HG03103 (cell line): ENCODE measurements around the gene ZNF100.
"Not testable (repeated sequence)": the region's sequence is repeated elsewhere in the genome, so short reads cannot be mapped to it uniquely, and the experiment has no call there.

ENCODE experiments used
- ATAC-seq: cut with Tn5 transposase; IDR thresholded peaks from one replicate; pipeline ENCODE4 v1.9.1; 2021; ENCODE audit warnings: low read depth; ENCODE audit not compliant: unreplicated experiment

Gene ZNF100

GRCh38 chr19:21767065-21767800 lies at the start of gene ZNF100:
TSS of gene ZNF100 (minus strand) at chr19:21767579. CDS start at chr19:21767429, 150 bp downstream.
- ATAC-seq = peak; percentile 96

- no peak for ATAC-seq
Measured at GRCh38 chr19:21812448-21812847, 45.1 kb upstream of the ZNF100 start.

GRCh38 chr19:21808400-21809000 lies 41.1 kb upstream of the ZNF100 start:
- ATAC-seq = not testable (repeated sequence)

- ATAC-seq = no peak
Measured at GRCh38 chr19:21789466-21790085, 22.2 kb upstream of the ZNF100 start.

GRCh38 chr19:21786936-21787335 lies 19.6 kb upstream of the ZNF100 start:
- no peak for ATAC-seq

GRCh38 chr19:21775792-21776191 lies 8.4 kb upstream of the ZNF100 start:
- not testable (repeated sequence) for ATAC-seq

- not testable (repeated sequence) for ATAC-seq
Measured at GRCh38 chr19:21766705-21767064, 694 bp downstream of the ZNF100 start.

- no peak for ATAC-seq
Measured at GRCh38 chr19:21765151-21765550, 2.2 kb downstream of the ZNF100 start.

- ATAC-seq = not testable (repeated sequence)
Measured at GRCh38 chr19:21761547-21761946, 5.8 kb downstream of the ZNF100 start.

- ATAC-seq = no peak
Measured at GRCh38 chr19:21758296-21758695, 9.1 kb downstream of the ZNF100 start.

- ATAC-seq = not testable (repeated sequence)
Measured at GRCh38 chr19:21755555-21755954, 11.8 kb downstream of the ZNF100 start.

- ATAC-seq = no peak
Measured at GRCh38 chr19:21751384-21751783, 16.0 kb downstream of the ZNF100 start.

- ATAC-seq = no peak
Measured at GRCh38 chr19:21750586-21751128, 16.7 kb downstream of the ZNF100 start.

- ATAC-seq = no peak
Measured at GRCh38 chr19:21749090-21749489, 18.3 kb downstream of the ZNF100 start.

- ATAC-seq = no peak
Measured at GRCh38 chr19:21748088-21748487, 19.3 kb downstream of the ZNF100 start.

- ATAC-seq = no peak
Measured at GRCh38 chr19:21740559-21740958, 26.8 kb downstream of the ZNF100 start.

- not testable (repeated sequence) for ATAC-seq
Measured at GRCh38 chr19:21726942-21727747, 40.2 kb downstream of the ZNF100 start.

- ATAC-seq = no peak
Measured at GRCh38 chr19:21713761-21714160, 53.6 kb downstream of the ZNF100 start.

GRCh38 chr19:21709464-21709863 lies 57.9 kb downstream of the ZNF100 start:
- no peak for ATAC-seq

- not testable (repeated sequence) for ATAC-seq
Measured at GRCh38 chr19:21707878-21708277, 59.5 kb downstream of the ZNF100 start.

- no peak for ATAC-seq
Measured at GRCh38 chr19:21707065-21707464, 60.3 kb downstream of the ZNF100 start.
